T-helper 22 cell (primary cell): Measurements from ENCODE around the gene GRPEL2.

Experiments
- DNase-seq: peaks from one replicate; pipeline ENCODE4 v3.0.0-alpha.2; 2020; ENCODE audit warnings: low read depth

GRPEL2 gene, protein sequence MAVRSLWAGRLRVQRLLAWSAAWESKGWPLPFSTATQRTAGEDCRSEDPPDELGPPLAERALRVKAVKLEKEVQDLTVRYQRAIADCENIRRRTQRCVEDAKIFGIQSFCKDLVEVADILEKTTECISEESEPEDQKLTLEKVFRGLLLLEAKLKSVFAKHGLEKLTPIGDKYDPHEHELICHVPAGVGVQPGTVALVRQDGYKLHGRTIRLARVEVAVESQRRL

DNA sequence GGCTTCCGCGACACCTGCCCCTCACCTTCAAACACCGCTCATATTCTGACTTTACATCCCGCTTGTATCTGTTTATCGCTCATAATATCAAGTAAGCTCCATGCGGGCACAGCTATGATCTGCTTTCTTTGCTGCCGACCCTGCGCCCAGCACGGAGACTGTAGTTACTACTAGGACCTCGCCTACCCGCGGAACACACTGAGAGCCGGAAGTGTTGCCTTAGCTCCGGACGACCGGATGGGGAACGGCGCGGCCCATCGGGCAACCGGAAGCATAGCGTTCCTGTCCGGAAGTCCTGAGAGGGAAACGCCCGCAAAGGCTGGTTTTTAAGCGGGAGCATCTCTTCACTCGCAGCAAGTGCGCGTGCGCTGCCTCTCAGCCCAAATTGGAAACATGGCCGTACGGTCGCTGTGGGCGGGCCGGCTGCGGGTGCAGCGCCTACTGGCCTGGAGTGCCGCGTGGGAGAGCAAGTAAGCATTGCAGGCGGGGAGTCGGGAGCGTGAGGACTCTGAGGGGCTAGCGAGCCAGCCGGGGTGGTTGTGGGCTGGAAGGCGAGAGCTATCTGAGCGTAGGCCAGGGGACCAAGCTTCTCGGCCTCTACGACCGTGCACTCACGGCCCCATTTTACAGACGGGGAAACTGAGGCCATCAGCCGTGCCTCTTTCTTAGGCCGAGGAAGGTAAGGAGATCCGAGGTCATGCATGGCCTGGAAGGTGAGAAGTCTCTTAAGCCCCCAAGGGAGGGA lies at the start of gene GRPEL2:
TSS of gene GRPEL2 (plus strand) at position 353 of the 745 bp plus-strand sequence. CDS start at position 394, 41 bp downstream.
- DNase-seq: peak; percentile 73

DNA sequence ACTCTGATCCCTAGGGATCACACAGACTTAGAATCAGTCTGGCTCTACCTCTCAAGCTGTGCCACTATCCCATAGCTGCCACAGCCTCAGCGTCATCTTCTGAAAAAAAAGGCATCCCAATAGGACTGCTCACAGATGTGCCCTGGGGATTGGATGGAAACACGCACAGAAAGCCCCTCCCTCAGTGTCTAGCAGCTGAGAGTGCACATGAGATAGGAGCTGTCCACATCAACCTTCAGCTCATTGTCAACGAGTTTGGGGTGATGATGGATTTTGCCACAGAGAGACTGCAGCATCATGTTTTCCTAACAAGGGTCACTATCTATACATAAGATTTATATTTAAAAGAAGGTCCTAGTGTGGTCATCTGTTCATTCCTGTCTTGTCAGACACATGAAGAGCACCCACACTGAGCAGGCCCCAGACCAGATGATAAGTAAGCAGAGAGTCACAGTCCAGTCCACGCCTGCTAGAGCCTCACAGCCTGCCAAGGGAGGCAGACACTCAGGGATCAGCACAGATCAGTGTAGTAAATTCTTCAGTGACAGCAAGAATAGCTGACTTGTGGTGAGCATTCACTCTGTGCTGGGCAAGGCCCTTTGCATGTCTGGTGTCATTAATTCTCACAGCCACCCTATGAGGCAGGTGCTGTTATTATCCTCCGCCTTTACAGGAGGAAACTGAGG lies 47.8 kb upstream of the GRPEL2 start:
- no peak for DNase-seq

DNA sequence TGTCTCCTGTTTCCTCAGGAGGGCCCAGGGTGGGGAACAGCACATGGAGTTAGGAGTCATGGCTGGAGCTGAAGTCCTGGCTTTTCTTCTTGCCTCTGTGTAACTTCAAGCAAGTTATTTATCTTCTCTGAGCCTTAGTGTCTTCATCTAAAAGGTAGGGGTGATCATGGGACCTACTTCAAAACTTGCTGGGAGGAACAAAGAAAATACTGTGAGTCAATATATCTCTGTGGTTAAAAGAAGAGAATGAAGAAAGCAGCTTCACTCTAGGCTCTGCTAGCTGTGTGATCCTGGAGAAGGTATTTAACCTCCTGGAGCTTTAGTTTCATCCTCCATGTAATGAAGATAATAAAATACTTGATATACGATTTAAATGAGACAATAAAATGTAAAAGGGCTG lies 47.1 kb upstream of the GRPEL2 start:
- no peak for DNase-seq

DNA sequence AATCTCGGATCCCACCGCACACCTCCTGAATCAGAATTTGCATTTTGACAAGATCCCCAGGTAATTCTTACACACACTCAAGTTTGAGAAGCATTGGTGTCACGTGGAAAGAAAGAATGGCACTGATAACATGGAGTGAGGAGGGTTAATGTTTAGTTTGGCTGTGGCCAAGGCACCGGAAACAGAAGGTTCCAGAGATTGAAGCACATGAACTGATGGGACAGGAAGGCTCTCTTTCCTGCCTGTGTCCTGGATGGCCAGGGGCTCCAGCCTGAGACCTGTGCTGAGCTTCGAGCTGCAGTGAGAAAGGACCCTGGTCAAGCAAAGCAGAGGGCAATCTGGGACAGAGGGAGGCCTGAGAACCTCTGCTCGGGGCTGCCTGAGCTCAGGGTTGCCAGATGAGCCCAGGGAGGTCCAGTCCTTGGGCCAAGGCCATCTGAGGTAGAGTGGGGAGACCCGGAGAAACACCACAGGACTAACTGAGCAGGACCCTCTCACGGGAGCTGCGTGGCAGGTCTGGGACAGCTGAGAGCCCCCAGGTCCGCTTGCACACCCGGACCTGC lies 46.4 kb upstream of the GRPEL2 start:
- DNase-seq: no peak

DNA sequence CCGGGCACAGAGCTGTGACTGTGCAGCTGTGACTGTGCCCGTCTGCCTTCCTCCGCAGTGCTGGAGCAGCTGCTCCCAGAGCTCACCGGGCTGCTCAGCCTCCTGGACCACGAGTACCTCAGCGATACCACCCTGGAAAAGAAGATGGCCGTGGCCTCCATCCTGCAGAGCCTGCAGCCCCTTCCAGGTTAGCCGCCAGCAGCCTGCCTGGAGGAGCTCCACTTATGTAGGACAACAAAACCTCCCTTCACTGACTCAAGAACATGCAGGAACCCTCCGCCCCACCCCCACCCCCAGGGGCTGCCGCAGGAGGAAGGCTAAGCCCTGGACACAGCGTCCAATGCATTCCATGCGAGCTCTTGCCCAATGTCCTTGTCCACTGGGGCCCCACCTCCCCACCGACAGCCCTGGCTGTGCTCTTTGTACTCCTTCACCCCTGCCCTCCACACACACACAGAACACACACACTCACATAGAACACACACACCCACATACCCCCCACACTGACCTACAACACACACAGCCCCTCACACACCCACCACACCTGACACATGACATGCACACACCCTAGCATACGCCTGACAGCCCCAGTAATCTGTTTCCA lies 45.7 kb upstream of the GRPEL2 start:
- DNase-seq: no peak

DNA sequence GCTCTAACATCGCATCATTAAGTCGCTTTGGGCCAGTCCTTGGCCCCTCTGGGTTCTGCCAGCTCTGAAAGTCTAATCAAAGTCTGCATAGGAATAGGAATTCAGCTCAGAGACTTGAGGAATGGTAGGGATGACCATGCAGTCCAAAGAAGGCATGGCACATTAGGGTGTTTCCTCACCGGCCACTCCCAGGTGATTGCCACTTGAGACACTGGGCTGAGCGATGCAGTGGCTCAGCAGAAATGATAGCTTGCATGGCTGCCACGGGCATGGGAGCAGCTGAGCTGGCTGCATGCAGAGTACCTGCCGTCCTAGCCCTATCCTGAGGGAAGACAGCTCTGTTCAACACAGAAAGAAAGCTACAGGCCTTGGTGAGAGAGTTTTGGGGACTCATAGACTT lies 44.9 kb upstream of the GRPEL2 start:
- DNase-seq: no peak

DNA sequence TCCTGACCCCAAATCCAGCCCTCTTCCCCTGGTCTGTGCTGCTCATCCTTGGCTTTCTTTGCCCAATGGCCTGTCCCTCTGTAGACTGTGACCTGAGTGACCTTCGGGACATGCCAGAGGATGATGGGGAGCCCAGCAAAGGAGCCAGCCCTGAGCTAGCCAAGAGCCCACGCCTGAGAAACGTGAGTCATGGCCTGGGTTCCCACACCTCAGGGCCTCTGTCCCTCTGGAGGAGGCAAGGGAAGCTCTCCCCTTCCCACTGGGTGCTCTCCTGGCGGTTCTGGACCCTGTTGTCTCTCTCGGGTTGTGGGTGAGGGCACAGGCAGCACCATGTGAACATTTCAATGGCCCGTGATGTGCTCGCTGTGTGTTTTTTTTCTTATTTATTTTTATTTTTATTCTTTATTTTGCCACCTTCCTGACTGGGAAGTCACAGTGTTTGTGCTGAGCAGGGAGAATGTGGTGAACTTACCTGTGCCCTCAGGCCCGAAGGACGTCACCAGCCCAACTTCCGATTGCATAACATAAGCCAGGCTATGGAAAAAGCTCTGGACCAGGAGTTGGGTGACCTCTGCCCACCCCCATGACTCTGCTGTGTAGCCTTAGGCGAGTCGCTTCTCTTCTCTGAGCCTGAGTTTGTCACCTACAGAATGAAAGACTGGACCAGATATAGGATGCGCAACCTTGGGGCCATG lies 44.1 kb upstream of the GRPEL2 start:
- DNase-seq: no peak

DNA sequence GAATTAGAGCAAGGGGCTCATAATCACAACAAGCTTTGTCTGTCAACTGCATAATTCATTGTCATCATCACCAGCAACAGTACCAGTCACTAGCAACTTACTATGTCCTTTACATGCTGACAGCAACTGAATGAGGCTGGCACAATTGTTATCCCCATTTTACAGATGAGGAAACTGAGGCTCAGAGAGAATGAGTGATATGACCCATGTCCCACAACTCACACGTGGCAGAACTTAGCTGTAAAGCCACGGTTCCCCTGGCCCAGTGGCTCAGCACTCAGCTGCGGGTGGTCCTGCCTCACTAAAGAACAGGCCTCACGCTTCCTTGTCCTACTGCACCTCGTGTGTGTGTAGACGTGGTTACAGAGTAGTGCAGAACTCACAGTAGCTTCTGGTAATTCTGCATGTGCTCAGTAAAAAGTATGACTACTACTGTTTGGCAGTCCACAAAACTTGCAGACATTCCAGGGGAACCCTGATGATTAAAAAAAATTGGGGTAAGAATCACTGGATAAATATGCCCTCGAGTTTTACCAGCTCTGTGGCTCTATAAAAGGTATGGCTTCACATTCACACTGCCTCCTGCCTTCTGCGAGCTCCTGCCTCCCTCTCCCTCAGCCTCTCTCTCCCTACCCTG lies 43.4 kb upstream of the GRPEL2 start:
- DNase-seq: no peak

DNA sequence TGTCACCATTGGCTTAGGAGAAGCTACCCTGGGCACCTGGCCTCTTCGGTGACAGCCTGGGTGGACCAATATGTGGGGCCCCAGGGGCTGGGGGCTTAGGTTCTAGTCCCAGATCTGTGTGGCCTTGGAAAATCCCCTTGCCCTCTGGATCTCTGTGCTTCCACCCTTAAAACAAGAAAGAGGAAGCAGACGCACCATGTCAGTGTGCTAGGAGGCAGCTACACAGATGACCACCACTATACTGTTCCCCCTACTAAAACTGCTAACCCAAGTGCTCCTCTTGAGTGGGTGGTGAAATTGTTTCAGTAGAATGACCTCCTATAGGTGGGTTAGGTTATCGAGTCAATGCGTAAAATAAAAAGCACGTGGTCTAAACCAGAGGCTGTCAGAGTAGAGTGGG lies 42.7 kb upstream of the GRPEL2 start:
- DNase-seq: no peak

DNA sequence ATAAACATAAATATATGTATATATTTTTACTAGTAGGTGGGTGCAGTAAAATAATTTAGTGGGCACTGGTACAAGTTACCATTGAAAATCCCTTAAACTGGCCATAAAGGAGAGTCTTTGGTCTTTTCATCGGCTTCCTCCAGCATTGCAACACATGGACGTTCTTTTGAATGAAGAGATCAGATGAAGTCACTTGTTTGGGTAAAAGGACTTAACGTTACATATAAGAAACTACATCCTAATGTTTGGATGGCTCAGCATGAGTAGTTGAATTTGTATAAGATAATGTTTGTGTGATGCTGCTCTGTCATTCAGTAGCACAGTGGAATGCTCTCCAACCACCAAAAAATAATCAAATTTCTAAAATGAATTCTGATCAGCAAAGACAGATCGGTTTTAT lies 42.1 kb upstream of the GRPEL2 start:
- DNase-seq: no peak

DNA sequence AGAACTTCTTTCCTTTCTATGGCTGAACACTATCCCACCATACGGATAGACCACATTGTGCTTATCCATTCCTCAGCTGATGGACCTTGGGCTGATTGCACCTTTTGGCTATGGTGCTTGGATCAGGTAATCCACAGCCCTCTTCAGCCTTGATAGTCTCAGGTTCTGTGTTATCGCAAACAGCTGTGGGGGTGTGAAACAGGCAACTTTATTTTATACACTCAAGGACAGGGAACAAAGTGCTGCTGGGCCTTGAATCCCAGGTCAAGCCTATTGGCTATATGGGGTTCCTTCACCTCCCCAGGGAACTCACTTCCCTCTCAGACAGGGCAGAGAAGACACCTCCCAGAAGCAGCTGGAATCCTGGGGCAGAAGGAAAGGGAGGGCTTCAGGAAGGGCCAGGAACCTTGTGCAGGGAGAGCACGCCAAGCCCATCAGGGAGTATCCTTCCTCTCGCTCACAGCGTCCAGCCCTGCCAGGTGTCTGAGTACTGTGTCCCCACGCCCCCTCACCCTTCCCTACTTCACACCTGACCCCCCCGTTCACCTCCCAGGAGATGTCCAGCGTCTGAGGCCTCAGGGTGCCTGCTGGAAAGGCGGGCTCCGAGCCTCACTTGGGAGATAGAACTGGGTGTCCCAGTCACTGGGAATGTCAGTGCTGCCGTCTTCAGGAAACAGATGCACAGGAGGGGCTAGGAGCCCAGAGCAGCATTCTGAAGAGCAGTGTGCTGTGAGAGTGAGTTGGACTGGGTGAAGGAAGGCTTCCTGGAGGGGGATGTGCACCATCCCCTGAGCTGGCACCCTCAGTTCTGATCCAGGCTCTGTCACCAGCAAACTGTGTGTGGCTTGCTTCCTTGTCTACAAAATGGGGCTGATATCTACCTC lies 40.9 kb upstream of the GRPEL2 start:
- no peak for DNase-seq

DNA sequence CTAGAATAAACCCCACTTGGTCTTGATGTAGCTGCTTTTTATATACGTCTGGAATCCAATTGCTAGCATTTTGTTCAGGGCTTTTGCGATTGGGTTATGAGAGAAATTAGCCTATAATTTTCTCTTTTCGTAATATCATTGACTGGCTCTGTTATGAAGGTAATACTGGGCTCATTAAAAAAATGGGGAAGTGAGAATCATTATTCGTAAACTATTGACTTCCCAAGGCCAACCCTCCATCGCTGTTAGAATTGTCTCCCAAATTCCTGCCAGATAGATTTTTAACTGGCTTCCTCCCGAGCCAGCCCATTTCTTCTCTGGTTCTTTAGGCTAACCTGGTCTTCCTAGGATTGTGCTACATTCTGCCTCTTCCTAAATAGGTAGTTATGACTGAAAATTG lies 35.9 kb upstream of the GRPEL2 start:
- DNase-seq: no peak

DNA sequence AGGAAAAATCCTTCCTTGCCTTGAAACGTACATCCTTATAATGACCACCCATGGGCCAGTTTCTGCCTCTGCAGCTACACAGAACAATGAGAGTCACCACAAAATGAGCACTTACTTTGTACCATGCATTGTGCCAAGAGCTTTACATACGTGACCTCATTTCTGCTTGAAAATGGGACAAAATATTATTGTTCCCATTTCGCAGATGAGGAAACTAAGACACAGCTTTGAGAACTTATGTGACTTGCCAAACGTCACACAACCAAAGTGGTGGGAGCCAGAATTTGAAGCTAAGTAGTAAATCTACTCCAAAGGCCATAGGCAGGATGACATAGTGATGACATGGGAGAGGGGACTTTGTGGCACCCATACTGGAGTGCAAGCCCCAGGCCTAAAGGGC lies 34.8 kb upstream of the GRPEL2 start:
- DNase-seq: no peak

DNA sequence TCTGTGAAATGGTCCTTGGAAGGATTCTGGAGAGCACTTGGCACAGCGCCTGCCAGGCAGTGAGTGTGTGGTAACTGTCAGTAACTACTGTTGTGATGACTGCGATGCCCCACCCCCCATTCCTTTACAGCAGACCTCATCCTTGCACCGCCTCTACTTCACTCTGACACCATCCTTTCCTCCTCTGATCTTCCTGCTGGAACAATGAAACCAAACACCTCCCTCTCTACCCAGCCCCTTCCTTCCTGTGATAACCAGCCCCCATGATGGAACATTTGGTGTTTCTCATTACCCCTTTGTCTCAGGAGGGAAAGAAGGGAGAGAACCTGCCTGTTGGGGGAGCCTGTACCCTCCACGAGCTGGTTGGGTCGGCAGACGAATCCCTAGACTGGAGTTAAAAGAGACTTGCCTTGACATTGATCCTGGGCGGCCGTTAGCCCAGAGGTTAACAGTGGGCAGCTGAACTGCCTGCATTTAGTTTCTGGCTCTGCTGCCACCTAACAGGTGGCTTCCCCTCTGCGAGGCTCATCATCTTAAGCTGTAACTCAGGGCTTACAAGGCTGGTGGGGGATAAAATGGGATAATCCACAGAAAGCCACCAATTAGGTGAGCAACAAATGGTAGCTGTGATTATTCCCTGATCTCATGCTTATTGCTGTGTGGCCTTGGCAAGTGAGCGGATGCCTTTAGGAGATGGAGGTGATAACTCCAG lies 34.2 kb upstream of the GRPEL2 start:
- DNase-seq: no peak

DNA sequence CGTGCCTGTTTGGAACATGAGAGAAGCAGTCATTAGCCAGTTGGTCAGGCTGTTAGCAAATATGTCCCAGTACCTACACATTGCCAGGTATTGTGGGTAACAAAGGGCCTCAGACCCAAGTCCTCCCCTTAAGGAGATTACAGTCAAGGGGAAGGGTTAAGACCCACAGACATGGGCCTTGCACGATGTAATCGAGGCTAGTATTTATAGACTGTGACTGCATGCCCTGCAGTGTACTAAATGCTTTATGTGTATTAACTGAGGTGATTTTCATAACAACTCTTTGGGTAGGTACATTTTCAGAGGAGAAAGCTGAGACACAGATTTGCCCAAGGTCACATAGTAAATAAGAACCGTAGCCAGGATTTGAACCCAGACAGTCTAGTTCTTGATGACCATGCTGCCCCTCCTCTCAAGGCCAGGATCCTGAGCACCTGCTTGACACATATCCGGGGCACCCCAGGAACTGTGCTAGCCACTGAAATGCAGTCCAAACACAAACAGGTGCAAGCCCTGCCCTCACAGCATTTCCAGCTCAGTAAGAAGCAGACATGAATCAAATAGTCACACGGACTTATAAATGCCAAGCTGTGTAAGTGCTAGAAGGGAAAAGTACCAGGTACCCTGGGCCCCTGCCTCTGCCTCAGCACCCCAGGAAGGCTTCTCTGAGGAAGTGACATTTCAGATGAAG lies 32.0 kb upstream of the GRPEL2 start:
- no peak for DNase-seq

DNA sequence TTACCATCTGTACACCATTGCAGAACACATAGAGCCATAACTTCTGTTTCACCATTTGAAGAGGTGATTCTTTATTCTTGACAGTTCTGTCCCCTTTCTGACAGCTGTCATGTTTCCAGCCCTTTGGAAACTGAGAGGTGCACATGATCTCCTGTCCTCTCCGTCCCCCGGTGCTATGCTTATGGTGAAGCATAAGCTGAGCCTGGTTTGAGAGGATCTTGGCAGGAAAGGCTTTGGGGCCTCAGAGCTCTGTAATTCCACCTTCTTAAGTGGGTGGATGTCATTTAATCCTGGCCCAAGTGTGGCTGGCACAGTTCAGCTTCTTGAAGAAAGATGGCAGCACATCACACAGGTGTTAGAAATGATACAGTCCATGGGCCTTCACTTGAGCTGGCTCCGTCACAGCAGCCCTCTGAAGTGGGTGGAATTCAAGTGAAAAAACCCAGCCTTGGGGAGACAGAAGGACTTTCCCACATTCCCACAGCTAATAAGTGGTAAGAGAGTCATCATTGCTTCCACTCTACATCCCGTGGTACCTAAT lies 30.7 kb upstream of the GRPEL2 start:
- DNase-seq: no peak

DNA sequence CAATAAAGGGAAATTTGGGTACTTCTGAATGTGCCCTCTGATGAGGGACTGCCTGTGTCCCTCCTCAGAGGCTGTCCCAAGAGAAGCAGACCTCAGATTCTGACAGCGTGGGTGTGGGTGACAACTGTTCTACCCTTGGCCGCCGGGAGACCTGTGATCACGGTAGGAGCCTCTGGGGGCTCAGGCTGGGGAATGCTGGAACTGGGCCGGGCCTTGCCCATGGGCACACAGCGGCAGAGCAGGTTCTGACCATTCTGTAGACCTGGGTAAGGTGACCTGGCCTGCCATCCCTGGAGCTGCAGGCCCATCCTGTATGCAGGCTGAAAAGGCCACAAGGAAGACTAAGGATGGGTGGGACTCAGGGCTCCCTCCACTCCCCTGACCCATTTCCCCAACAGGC lies 29.5 kb upstream of the GRPEL2 start:
- no peak for DNase-seq

DNA sequence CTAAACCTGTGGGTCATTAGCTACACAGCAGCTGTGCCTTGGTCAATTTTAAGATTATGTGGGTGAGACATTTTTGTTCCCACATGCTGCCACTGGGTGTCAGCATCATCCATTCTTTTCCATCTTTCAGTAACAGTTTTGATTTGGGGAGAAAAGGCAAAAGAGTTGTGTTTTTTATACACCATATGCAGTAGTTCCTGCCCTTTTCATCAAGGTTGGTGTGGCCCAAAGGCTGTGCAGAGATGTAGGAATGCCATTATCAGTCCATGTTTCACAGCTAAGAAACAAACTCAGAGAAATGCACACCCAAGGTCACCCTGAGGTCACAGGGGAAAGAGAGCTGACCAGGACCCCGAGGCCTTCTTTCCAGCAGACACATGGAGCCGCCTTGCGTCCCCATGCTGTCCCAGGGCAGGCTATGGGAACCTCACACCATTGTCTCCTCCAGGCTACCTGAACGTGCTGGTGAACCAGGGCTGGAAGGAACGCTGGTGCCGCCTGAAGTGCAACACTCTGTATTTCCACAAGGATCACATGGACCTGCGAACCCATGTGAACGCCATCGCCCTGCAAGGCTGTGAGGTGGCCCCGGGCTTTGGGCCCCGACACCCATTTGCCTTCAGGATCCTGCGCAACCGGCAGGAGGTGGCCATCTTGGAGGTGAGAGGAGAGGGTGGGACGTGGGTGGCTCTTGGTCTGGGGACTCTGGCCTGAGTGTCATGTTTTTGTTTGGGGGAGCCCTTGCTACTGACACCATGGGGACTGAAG lies 27.8 kb upstream of the GRPEL2 start:
- no peak for DNase-seq
